Mesodermal cell (in vitro differentiated cells): ENCODE data around the gene NME9.

Source experiments
- H3K27ac ChIP-seq: 2 replicates; pipeline ENCODE4 v1.7.0; 2013; ENCODE audit warnings: mild to moderate bottlenecking, low read depth, low read length, moderate library complexity; ENCODE audit not compliant: severe bottlenecking
- H3K36me3 ChIP-seq: 2 replicates; pipeline ENCODE4 v1.7.1; 2013; ENCODE audit warnings: mild to moderate bottlenecking, low read length, moderate library complexity; ENCODE audit not compliant: control insufficient read depth, insufficient read depth
- H3K4me1 ChIP-seq: one replicate; pipeline ENCODE4 v1.7.1; 2013; ENCODE audit warnings: mild to moderate bottlenecking, low read length; ENCODE audit not compliant: insufficient read depth, control insufficient read depth, poor library complexity, severe bottlenecking
- H3K4me3 ChIP-seq: 2 replicates; pipeline ENCODE4 v1.7.0; 2013; ENCODE audit warnings: low read length, control low read depth, mild to moderate bottlenecking; ENCODE audit not compliant: insufficient read depth, poor library complexity, severe bottlenecking; ENCODE audit errors: extremely low read depth
- H3K9me3 ChIP-seq: 2 replicates; pipeline ENCODE4 v1.7.1; 2013; ENCODE audit warnings: mild to moderate bottlenecking, low read length, moderate library complexity; ENCODE audit not compliant: control insufficient read depth
- WGBS, 2 experiments: methylation state at CpG; one replicate each; pipeline ENCODE4 v1.1.5; 2013; ENCODE audit warnings: missing lambda C conversion rate in 2 of 2; ENCODE audit not compliant: insufficient coverage in 2 of 2; 5-methylcytosine and 5-hydroxymethylcytosine counted together

Gene NME9

DNA sequence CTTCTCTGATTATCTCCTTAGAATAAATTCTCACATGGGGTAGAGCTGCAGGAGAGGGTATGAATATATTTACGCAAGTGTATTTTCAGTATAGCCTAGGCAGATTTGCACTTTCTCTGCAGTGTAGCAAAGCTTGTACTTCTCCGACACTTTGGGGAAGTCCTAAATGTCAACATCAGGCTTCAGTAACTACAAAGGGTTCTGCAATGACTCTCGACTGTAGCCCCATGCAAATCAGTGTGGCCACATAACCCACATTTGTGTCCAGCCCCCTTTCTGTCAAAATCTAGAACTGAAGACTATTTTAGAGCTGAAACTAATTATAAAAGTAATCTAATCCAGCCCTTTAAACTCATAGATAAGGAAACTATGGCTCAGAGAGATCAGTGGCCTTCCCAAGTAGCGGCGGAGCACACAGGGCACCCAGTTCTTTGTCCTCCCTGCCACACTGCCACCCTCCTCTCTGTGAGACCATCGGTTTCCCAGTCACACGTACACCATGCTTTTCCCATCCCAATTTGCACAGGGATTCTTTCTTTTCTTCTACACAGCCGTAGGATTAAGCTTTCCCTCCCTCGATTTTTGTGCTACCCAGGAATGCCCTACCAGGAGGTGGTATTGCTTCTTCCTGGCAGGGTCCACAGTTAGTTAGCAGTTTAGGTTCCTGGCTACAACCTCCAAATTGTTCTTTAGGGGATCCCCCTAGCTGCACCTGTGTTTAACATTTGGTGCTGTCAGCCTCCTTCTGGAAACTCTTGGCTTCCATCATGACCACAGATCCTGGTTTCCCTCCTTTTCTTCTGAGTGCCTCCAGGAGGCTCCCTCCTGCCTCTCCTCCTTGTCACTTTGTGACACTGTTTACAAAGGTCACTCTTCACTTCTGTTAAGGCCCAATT is 41.7 kb upstream of the NME9 start:
- no peaks in the 10 kb centered on the region for H3K9me3 ChIP-seq
- WGBS, 2 experiments: 90 to 97% methylated on average over 9 of the region's 9 CpGs

DNA sequence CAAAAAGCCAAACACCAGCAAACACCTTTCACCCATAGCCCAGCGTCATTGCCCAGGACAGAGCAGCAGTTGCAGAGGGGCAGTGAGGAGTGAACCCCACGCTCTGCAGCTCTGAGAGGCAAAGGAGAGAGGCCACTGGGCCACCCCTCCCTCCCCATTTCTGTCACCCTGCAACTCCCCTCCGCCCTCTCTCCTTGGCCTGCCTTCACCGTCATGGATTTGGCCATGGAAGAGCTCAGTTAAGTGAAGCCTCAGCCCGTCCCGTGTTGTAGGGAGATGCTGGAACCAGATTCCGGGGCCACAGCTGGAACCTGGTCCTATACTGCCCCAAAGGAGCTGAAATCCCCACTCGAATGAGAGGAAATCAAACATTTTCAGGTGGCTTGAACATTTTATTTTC is 40.7 kb upstream of the NME9 start:
- Histone ChIP-seq H3K4me1 (peaks cover 6% of the 10 kb centered on the region), H3K27ac (no peak overlapping the region), H3K4me3 (no peak overlapping the region), H3K36me3 (peaks cover 7% of the 10 kb centered on the region), H3K9me3 (no peaks in the 10 kb centered on the region)
- 90 to 96% methylated on average over 5 to 8 of the region's 8 CpGs for WGBS, 2 experiments

More for the DNA sequence above, 41.7 kb upstream of the NME9 start:
- Histone ChIP-seq H3K36me3 (peaks cover 7% of the 10 kb centered on the region), H3K4me1 (peaks cover 6% of the 10 kb centered on the region), H3K27ac (no peak overlapping the region), H3K4me3 (no peak overlapping the region)

DNA sequence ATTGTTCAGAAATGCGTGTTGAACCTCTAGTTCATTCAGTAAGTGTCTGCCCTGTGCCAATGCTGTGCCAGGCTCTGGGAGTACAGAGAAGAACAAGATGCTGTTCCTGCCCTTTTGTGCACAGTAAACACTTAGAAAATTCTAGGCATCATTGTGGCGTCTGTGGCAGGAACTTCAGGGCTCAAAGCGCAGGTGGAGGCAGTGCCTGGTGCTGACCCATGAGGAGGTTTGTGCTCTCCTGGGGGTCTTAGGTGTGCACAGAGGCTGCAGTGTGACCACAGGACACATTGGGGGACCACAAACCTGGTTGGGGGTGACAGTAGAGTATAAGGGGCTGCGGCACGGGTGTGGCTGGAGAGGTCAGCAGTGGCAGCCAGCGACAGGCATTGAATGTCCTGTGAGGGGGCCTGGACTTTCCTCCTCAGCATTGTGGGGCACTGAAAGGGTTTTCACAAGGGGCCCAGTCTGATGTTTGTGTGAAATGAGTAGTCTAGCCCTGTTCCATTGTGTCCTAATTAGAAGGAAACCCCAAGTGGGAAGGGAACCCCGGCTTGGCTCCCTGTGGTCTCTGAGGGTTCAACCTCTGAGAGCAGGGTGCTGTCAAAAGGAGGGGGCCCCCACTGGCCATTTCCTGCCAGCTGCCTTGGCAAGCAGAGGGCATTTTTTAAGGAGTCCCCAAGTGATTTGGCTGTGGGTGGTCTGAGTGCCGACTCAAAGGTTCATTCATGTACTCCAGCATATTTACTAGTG is 39.7 kb upstream of the NME9 start:
- no peaks in the 10 kb centered on the region for H3K36me3 ChIP-seq
- WGBS, 2 experiments: 94 to 98% methylated on average over 7 of the region's 8 CpGs
- H3K4me1 ChIP-seq: peaks cover 3% of the 10 kb centered on the region
- H3K9me3 ChIP-seq: no peaks in the 10 kb centered on the region
- no peak overlapping the region for H3K4me3 ChIP-seq
- no peak overlapping the region for H3K27ac ChIP-seq

DNA sequence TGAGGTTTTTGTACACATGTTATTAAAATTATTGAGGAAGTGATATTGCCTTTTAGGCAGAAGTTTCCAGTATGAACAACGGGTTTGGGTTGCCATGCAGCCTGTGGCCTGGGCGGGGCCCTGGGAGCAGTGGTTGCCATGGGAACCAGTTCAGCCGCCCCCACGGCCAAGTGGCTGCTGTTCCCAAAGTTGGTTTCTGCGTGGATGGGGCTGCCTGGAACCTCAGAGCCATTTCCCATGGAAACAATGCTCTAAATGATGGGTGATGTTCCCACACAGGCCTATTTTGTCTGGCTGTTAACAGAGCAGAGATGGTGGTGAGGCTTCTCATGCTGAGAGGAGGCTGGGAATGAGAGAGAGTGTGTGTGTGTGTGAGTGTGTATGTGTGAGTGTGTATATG is 38.3 kb upstream of the NME9 start:
- WGBS, 2 experiments: 79 to 81% methylated on average over 5 of the region's 5 CpGs
- Histone ChIP-seq H3K4me1 (peaks cover 3% of the 10 kb centered on the region), H3K9me3 (no peaks in the 10 kb centered on the region), H3K4me3 (no peak overlapping the region), H3K27ac (no peak overlapping the region), H3K36me3 (no peaks in the 10 kb centered on the region)

DNA sequence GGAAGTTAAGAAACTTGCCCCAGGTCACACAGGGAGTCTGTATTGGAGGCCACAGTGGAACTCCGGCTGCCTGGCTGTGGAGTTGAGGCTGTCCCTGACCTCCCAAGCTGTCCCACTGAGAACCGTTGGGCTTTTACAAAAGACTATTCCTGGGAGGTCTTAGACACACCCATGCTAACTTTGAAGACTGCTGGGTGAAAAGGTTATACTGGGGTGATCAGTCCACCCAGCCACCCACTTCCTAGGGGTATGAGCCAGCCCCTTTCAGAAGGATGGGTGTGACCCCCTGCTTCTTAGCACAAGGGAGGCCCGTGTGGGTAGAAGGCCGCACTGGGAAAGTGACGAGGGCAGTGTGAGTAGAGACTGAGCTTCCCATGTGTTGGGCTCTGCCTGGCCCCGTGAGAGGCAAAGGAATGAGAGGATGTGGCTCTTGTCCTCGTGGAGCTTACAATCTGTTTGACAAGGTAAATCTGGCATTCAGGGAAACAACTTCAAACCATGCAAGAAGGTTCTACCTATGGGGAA is 37.7 kb upstream of the NME9 start:
- WGBS, 2 experiments: 82 to 88% methylated on average over 6 of the region's 7 CpGs
- Histone ChIP-seq H3K4me1 (peaks cover 3% of the 10 kb centered on the region), H3K36me3 (no peaks in the 10 kb centered on the region), H3K4me3 (no peak overlapping the region), H3K27ac (no peak overlapping the region), H3K9me3 (no peaks in the 10 kb centered on the region)

DNA sequence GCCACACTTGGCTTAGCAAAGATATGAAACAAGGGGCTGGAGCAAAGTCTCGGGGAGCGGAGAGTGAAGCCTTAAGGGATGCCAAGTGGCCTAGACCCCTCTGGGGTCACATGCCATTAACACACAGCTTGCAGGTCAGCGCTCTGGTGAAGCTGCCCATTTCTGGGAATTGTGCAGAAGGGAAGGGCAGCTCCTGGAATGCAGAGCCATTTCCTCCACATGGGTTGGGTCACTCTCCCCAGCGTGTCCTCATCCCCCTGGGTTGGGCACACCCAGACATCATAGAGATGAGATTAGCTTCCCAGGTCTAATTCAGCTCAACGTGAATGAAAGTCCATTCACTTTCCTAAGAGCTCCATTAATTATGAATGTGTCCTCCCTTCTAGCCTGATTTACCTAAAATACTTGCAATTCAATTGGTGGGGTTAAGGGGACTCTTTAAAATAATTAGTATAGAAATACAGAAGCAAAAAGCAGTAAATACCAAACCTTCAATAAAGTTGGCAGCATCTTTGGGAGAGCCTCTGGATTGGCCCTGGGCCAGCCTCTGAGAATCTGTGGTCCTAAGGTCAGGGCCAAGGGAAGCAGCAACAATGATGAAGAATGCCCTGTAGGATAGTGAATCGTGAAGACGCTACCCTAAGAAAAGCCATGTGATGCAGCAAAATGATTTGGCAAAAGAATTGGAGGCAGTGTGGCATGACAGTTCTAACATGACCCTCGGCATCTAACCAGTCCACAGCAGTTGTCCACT is 36.5 kb upstream of the NME9 start:
- H3K27ac ChIP-seq: no peak overlapping the region
- no peak overlapping the region for H3K4me3 ChIP-seq
- peaks cover 3% of the 10 kb centered on the region for H3K4me1 ChIP-seq
- H3K36me3 ChIP-seq: no peaks in the 10 kb centered on the region
- H3K9me3 ChIP-seq: no peaks in the 10 kb centered on the region
- 96 to 97% methylated on average over 7 of the region's 8 CpGs for WGBS, 2 experiments

DNA sequence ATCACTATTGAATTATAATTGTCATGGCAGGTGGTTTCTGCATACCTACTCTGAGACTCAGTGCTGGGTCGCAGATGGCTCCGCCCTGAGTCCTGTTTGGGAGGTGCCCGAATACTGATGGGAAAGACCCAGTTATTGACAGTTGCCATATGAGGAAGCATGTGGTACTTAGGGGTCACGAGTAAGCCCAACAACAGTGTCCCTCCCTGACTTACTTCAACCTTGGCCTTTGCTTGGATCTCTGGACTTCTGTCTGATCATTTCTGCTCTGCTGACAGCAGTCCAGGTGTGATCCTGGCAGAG is 35.6 kb upstream of the NME9 start:
- Histone ChIP-seq H3K9me3 (no peaks in the 10 kb centered on the region), H3K27ac (no peak overlapping the region), H3K4me1 (peaks cover 3% of the 10 kb centered on the region), H3K36me3 (no peaks in the 10 kb centered on the region), H3K4me3 (no peak overlapping the region)
- WGBS, 2 experiments: 81 to 93% methylated on average over 3 to 4 of the region's 4 CpGs

DNA sequence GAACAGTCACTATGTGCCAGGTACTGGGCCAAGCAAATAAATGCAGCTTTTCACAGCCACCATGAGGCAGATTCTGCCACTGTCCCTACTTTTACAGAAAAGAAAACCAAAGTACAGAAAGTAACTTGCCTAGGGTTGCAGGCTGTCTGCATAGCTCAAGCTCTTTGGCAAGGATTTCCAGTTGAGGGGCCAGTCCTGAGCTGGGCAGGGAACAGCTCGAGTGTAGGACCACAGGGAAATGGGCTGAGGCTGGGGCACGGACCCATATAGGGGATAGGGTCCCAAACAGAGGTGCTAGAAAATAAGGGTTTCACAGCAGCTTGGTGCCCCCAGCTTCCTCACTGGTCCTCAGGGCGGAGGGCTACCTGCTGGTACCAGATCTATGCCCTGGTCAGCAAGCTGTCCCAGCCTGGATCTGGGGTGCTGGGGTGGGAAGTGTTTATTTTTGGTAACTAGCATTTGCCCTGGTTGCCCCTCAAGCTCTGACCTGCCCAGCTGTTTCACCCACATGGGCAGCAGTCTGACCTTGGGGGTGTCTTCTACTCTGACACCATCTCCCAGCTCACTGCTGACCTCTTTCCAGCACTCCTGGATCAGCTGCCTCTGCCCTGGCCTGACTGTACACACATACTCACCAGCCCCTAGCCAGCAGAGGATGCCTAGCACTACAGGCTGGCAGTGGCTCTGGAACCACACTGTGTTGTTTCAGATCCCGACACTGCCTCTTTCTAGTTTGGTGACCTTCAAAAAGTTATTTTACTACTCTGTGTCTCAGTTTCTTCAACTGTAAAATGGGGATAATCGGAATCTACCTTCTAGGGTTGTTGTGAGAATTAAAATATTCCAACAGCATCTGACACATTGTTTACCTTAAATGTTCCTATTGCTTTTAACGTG is 35.0 kb upstream of the NME9 start:
- no peaks in the 10 kb centered on the region for H3K9me3 ChIP-seq
- peaks cover 3% of the 10 kb centered on the region for H3K4me1 ChIP-seq
- H3K27ac ChIP-seq: no peak overlapping the region
- WGBS, 2 experiments: 93 to 100% methylated on average over 2 of the region's 6 CpGs
- no peaks in the 10 kb centered on the region for H3K36me3 ChIP-seq
- H3K4me3 ChIP-seq: no peak overlapping the region

DNA sequence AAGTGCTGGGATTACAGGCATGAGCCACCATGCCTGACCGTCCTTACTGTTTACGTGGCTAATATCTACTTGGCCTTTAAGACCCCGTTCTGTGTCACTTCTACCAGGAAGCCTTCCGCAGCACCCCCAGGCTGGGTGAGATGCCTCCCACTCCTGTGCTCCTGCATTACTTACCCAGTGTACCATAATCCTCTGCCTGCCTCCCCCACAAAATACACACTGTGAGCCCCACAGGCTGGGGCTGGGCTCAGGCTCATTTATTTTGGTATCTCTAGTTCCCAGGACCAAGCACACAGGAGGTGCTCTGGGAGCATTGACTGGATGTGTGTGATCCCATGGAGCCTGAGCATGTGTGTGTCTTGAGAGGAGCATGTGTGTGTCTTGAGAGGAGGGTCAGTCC is 33.7 kb upstream of the NME9 start:
- no peak overlapping the region for H3K4me3 ChIP-seq
- no peaks in the 10 kb centered on the region for H3K9me3 ChIP-seq
- no peaks in the 10 kb centered on the region for H3K36me3 ChIP-seq
- no peak overlapping the region for H3K27ac ChIP-seq
- peaks cover 9% of the 10 kb centered on the region for H3K4me1 ChIP-seq
- WGBS, 2 experiments: 90 to 98% methylated on average over 4 of the region's 4 CpGs

DNA sequence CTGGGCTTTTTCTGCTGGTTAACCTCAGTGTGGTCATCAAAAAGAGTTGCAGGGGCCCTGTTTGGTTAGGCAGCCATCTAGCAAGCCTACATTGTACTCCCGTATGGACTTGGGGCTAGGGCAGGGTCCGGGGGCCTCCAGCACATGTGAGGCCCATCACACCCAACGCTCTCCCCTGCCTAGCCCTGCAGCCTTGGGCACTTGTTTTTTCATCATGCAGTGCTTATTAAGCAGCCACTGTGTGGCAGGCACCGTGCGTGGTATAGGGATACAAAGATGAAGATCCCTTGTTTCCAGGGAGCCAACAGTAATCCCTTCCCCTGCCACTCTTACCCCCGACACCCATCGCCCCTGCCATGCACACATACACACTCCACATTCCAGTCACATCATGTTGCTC is 32.9 kb upstream of the NME9 start:
- Histone ChIP-seq H3K9me3 (no peaks in the 10 kb centered on the region), H3K4me1 (peaks cover 9% of the 10 kb centered on the region), H3K36me3 (no peaks in the 10 kb centered on the region), H3K27ac (no peak overlapping the region), H3K4me3 (no peak overlapping the region)
- WGBS, 2 experiments: 97 to 99% methylated on average over 7 of the region's 7 CpGs
